K562 (cell line): ENCODE data around the gene MYO3B.

Experiments used
- ELF4 ChIP-seq: fragments of 450-650 bp; formaldehyde crosslinking; IDR thresholded peaks from 2 replicates; pipeline ENCODE4 v1.4.0; 2022; ENCODE audit warnings: missing genetic modification characterization
- SMARCB1 ChIP-seq: IDR thresholded peaks from 2 replicates; pipeline ENCODE4 v1.6.1; 2011; ENCODE audit warnings: improper control_type of control experiment, low read depth; ENCODE audit not compliant: insufficient read length
- TF ChIP-seq, protein P1 (sequence below): fragments of 450-650 bp; formaldehyde crosslinking; IDR thresholded peaks from 2 replicates; pipeline ENCODE4 v1.4.0; 2020; ENCODE audit warnings: mild to moderate bottlenecking, moderate library complexity
- TF ChIP-seq, protein P2 (sequence below): sonication (generic); formaldehyde crosslinking; IDR thresholded peaks from 2 replicates; pipeline ENCODE4 v1.9.0; 2022; ENCODE audit warnings: mild to moderate bottlenecking, missing genetic modification reagents

DNA sequence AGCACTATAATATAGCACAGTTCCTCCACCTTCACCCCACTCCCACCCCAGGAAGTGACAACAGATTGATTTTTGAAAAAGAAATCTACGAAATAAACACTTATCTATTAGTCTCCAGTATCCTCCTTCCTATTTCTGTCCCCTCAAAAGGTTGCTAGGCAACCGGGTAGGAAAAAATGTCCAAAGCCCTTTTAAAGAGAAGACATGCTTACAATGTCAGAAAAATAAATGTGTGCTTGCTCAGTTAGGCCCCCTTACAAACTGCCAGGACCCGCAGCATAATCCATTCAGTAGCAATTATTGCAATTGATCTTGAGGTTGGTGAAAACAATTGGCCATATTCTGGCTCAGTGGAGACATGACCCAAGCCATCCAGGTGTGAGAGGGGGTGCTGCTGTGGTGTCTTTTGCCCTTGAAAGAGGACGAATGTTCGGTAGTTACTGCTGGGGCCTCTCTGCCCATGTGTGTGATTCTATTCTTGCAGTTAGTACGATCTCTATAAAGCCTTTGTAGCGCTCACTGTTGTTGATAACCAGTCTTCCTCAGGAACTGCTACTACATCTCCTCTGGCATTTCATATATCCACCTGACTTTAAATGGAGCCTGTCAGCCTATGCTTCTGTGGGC lies 144.3 kb downstream of the MYO3B start:
- TF ChIP-seq SMARCB1 (no peak), ELF4 (CRISPR knock-in tag) (no peak)
- TF ChIP-seq, protein P1, sequence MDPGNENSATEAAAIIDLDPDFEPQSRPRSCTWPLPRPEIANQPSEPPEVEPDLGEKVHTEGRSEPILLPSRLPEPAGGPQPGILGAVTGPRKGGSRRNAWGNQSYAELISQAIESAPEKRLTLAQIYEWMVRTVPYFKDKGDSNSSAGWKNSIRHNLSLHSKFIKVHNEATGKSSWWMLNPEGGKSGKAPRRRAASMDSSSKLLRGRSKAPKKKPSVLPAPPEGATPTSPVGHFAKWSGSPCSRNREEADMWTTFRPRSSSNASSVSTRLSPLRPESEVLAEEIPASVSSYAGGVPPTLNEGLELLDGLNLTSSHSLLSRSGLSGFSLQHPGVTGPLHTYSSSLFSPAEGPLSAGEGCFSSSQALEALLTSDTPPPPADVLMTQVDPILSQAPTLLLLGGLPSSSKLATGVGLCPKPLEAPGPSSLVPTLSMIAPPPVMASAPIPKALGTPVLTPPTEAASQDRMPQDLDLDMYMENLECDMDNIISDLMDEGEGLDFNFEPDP (CRISPR knock-in tag): no peak
- TF ChIP-seq, protein P2, sequence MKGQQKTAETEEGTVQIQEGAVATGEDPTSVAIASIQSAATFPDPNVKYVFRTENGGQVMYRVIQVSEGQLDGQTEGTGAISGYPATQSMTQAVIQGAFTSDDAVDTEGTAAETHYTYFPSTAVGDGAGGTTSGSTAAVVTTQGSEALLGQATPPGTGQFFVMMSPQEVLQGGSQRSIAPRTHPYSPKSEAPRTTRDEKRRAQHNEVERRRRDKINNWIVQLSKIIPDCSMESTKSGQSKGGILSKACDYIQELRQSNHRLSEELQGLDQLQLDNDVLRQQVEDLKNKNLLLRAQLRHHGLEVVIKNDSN (CRISPR knock-in tag): no peak
